HUES64 (cell line): ENCODE data around the gene DIAPH3.

ENCODE experiments used
- H3K27ac ChIP-seq: 2 replicates; pipeline ENCODE4 v1.7.0; 2013; ENCODE audit warnings: low read depth, low read length, inconsistent platforms
- H3K27me3 ChIP-seq: 2 replicates; pipeline ENCODE4 v1.6.1; 2013; ENCODE audit warnings: mild to moderate bottlenecking, low read length; ENCODE audit not compliant: insufficient read depth
- H3K36me3 ChIP-seq: 2 replicates; pipeline ENCODE4 v1.6.1; 2013; ENCODE audit warnings: mild to moderate bottlenecking, low read length; ENCODE audit not compliant: insufficient read depth
- H3K4me1 ChIP-seq: 2 replicates; pipeline ENCODE4 v1.6.1; 2013; ENCODE audit warnings: mild to moderate bottlenecking, low read length, moderate library complexity; ENCODE audit not compliant: insufficient read depth
- H3K4me3 ChIP-seq: 2 replicates; pipeline ENCODE4 v1.5.1; 2013; ENCODE audit warnings: mild to moderate bottlenecking, low read length, moderate library complexity
- H3K9ac ChIP-seq: 2 replicates; pipeline ENCODE4 v1.6.1; 2013; ENCODE audit warnings: mild to moderate bottlenecking, low read depth, low read length
- H3K9me3 ChIP-seq: 2 replicates; pipeline ENCODE4 v1.6.1; 2013; ENCODE audit warnings: low read depth, low read length; ENCODE audit not compliant: insufficient read depth
- WGBS: fragments of 150-250, 120-280 bp; methylation state at CpG from one replicate; pipeline ENCODE4 v1.1.7; 2013; ENCODE audit warnings: missing lambda C conversion rate; 5-methylcytosine and 5-hydroxymethylcytosine counted together

The DIAPH3 gene

DNA sequence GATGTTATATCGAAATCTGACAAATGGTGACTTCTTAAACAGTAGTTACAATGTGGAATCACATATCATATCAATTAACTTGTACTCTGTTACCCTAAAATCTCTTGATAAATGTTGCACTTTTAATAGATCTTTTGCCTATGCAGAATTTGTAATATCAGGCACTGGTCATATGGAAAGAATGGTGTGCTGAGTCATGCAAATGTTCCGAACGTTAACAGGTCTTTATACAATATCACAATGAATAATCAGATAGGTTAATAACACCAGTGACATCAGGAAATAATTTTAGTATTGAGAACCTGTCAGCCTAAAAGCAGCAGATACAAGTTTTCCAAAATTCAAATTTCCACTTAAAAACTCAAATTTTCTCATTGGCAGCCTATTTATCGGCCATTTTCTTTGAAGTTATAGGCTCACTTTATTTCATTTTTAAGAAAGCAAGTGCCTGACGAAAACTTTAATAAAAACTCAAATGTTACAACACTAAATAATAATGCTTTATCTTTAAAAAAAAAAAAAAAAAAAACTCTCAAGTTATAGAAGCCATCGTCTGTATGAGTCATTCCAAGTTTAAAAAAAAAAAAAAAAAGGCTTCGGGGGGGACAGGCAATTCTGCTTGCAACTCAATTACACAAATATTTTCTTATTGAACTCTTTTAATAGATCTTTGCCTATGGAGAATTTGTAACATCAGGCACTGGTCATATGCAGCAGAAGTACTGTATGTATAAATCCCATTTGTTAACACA is 180.9 kb downstream of the DIAPH3 start:
- Histone ChIP-seq H3K9me3 (no peaks in the 10 kb centered on the region), H3K27ac (no peak overlapping the region), H3K4me3 (no peak overlapping the region), H3K36me3 (peaks cover 8% of the 10 kb centered on the region; the same call in 1 of the 2 replicates), H3K9ac (no peak overlapping the region), H3K4me1 (no peaks in the 10 kb centered on the region), H3K27me3 (no peaks in the 10 kb centered on the region)
- WGBS, result 100% methylated on average over 3 of the region's 7 CpGs

- Histone ChIP-seq H3K4me3 (no peak overlapping the region), H3K36me3 (peaks cover 8% of the 10 kb centered on the region; the same call in 1 of the 2 replicates), H3K27me3 (no peaks in the 10 kb centered on the region), H3K27ac (no peak overlapping the region), H3K9ac (no peak overlapping the region), H3K9me3 (no peaks in the 10 kb centered on the region), H3K4me1 (no peaks in the 10 kb centered on the region)
- 92% methylated on average over 2 of the region's 2 CpGs for WGBS
These were observed 184.1 kb downstream of the DIAPH3 start for GRCh38 chr13:59979589-59979988.

GRCh38 chr13:59978862-59979261 is 184.9 kb downstream of the DIAPH3 start:
- Histone ChIP-seq H3K27ac (no peak overlapping the region), H3K4me1 (no peaks in the 10 kb centered on the region), H3K36me3 (peaks cover 8% of the 10 kb centered on the region; the same call in 1 of the 2 replicates), H3K4me3 (no peak overlapping the region), H3K9me3 (no peaks in the 10 kb centered on the region), H3K27me3 (no peaks in the 10 kb centered on the region), H3K9ac (no peak overlapping the region)

DNA sequence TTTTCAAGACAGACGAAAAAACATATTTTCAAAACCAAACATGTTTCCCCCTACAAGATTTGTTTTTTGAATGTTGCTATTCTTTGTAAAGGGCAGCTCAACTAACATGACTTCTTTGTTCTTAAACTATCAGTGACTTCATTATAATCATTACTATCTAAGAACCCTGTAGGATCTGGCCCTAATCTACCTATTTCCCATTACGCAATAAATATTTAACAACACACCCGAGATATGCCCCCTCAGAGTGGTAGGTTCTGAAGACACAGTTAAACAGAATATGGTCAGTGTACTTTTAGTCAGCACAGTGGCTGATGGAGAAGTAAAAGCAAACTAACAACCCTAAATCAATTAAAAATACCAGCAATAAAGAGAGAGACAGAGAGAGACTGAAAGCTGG is 186.9 kb downstream of the DIAPH3 start:
- H3K27ac ChIP-seq, result no peak overlapping the region
- WGBS, result 89% methylated on average over 3 of the region's 3 CpGs
- H3K36me3 ChIP-seq, result peaks cover 6% of the 10 kb centered on the region; the same call in 1 of the 2 replicates
- no peaks in the 10 kb centered on the region for H3K9me3 ChIP-seq
- H3K27me3 ChIP-seq, result no peaks in the 10 kb centered on the region
- H3K4me1 ChIP-seq, result no peaks in the 10 kb centered on the region
- H3K9ac ChIP-seq, result no peak overlapping the region
- no peak overlapping the region for H3K4me3 ChIP-seq

DNA sequence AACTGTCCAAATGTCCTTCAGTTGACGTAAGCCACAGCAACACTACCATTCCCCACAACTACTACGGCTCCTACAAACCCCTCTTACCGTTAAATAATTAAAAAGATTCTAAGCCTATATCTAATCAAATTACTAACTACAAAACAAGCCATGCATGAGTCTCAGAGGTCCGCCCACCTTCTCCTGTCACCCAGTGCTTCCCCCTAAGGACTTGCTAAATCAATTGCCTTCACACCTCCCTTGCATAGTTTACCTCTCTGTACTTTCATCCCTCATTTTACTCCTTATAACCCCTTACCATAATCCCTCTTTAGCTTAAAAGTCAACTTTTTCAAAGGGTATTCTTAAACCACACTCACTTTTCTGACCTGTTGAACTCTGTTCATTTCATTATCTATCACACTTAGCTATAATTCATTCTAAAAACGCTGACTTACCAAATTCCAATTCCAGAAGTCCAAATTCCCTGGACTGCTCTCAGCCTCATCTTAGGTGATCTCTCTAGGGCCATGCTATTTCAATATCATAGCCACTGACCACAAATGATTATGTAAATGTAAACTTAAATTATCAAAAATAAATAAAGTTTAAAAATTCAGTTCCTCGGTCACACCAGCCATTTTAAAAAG is 187.8 kb downstream of the DIAPH3 start:
- no peak overlapping the region for H3K9ac ChIP-seq
- peaks cover 4% of the 10 kb centered on the region; the same call in 1 of the 2 replicates for H3K4me1 ChIP-seq
- no peak overlapping the region for H3K4me3 ChIP-seq
- no peaks in the 10 kb centered on the region for H3K27me3 ChIP-seq
- H3K36me3 ChIP-seq, result peaks cover 6% of the 10 kb centered on the region; the same call in 1 of the 2 replicates
- no peak overlapping the region for H3K27ac ChIP-seq
- WGBS, result 90% methylated on average over 6 of the region's 6 CpGs
- no peaks in the 10 kb centered on the region for H3K9me3 ChIP-seq

DNA sequence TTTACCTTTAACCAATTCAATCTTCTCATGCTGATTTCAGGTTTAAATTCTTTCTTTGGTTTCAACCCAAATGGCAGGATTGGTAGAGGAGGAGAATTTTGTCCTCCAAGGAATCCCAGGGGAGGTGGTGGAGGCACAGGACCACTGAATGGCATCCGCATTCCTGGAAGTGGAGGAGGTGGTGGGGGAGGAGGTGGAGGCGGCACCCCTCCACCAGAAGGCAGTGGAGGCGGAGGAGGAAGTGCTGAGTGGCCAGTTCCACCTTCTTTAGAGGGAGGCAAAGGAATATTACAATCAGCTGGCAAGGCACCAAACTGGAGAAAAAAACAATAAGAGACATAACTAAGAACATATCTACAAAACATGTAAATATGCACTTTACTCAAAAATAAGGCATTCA is 192.9 kb downstream of the DIAPH3 start:
- Histone ChIP-seq H3K27ac (no peak overlapping the region), H3K4me3 (no peak overlapping the region), H3K4me1 (peaks cover 7% of the 10 kb centered on the region; the same call in 1 of the 2 replicates), H3K9me3 (no peaks in the 10 kb centered on the region), H3K27me3 (no peaks in the 10 kb centered on the region), H3K9ac (no peak overlapping the region), H3K36me3 (peaks cover 19% of the 10 kb centered on the region; the same call in 1 of the 2 replicates)
- 89% methylated on average over 3 of the region's 3 CpGs for WGBS

DNA sequence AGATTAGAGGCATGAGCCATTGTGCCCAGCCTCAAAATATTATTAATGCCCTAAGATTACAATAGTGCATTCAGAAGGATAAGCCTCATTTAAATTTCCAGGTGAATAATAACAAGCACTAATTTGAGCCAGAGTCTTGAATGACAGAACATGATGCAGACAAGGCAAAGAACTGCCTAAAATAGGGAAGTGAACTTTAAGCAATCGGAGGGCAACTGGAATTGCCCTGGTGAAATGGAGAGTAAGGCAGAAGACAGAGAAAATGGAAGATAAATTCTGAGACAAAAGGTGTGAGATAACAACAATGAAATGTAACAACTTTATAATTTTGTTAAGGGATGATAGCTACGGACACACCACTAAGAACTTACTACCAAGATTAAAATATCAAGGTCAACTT is 199.9 kb downstream of the DIAPH3 start:
- 95% methylated on average over 1 of the region's 2 CpGs for WGBS
- no peak overlapping the region for H3K9ac ChIP-seq
- no peaks in the 10 kb centered on the region for H3K4me1 ChIP-seq
- H3K27me3 ChIP-seq, result no peaks in the 10 kb centered on the region
- no peak overlapping the region for H3K27ac ChIP-seq
- H3K9me3 ChIP-seq, result no peaks in the 10 kb centered on the region
- H3K4me3 ChIP-seq, result no peak overlapping the region
- H3K36me3 ChIP-seq, result peaks cover 5% of the 10 kb centered on the region; the same call in 1 of the 2 replicates

- Histone ChIP-seq H3K4me1 (no peaks in the 10 kb centered on the region), H3K27me3 (no peaks in the 10 kb centered on the region), H3K9ac (no peak overlapping the region), H3K36me3 (peaks cover 5% of the 10 kb centered on the region; the same call in 1 of the 2 replicates), H3K27ac (no peak overlapping the region), H3K4me3 (no peak overlapping the region), H3K9me3 (no peaks in the 10 kb centered on the region)
These were observed 200.3 kb downstream of the DIAPH3 start for GRCh38 chr13:59963383-59963782.

GRCh38 chr13:59962343-59962742 is 201.4 kb downstream of the DIAPH3 start:
- H3K4me3 ChIP-seq, result no peak overlapping the region
- H3K27me3 ChIP-seq, result no peaks in the 10 kb centered on the region
- H3K9me3 ChIP-seq, result no peaks in the 10 kb centered on the region
- 85% methylated on average over 4 of the region's 4 CpGs for WGBS
- H3K36me3 ChIP-seq, result peaks cover 5% of the 10 kb centered on the region; the same call in 1 of the 2 replicates
- H3K4me1 ChIP-seq, result no peaks in the 10 kb centered on the region
- H3K27ac ChIP-seq, result no peak overlapping the region
- no peak overlapping the region for H3K9ac ChIP-seq

DNA sequence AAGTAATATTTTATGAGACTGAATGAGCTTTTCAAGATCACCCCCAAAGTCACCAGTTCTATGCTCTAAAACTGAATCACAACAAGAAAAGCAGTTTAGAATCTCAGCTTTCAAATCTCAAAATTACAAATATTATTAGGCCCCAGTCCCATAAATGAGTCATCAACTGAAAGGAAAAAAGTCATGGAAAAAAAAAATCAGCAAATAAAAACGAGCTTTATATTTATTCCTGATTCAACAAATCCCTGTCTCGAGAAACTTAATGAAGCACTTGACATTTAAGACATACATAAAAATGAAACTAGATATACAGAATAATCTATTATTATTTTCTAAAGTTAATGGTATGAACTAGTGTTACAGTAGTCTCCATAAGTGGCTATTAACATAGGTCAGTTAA is 203.0 kb downstream of the DIAPH3 start:
- Histone ChIP-seq H3K9ac (no peak overlapping the region), H3K4me1 (no peaks in the 10 kb centered on the region), H3K27ac (no peak overlapping the region), H3K9me3 (no peaks in the 10 kb centered on the region), H3K4me3 (no peak overlapping the region), H3K36me3 (peaks cover 5% of the 10 kb centered on the region; the same call in 1 of the 2 replicates), H3K27me3 (no peaks in the 10 kb centered on the region)
- no CpG with 5 or more reads among the region's 2 CpGs for WGBS

- Histone ChIP-seq H3K27ac (no peak overlapping the region), H3K27me3 (no peaks in the 10 kb centered on the region), H3K4me3 (no peak overlapping the region), H3K9me3 (no peaks in the 10 kb centered on the region), H3K9ac (no peak overlapping the region), H3K4me1 (no peaks in the 10 kb centered on the region), H3K36me3 (peaks cover 5% of the 10 kb centered on the region; the same call in 1 of the 2 replicates)
- 93% methylated on average over 2 of the region's 2 CpGs for WGBS
These were observed 206.3 kb downstream of the DIAPH3 start for GRCh38 chr13:59957438-59957837.
